GM06990 (cell line): ENCODE results near the gene NFKBIB.

Source experiments
- DNase-seq: peaks from one replicate; pipeline ENCODE4 v3.0.0-alpha.2; 2011; ENCODE audit not compliant: insufficient read length; ENCODE audit errors: extremely low read depth
- H3K27me3 ChIP-seq: replicated peaks from 2 replicates; pipeline ENCODE4 v1.6.0; 2011; ENCODE audit warnings: low read length; ENCODE audit not compliant: control insufficient read depth, insufficient read depth
- H3K36me3 ChIP-seq: 2 replicates; pipeline ENCODE4 v1.5.1; 2011; ENCODE audit warnings: low read length; ENCODE audit not compliant: control insufficient read depth, insufficient read depth
- H3K4me3 ChIP-seq: replicated peaks from 2 replicates; pipeline ENCODE4 v1.5.1; 2011; ENCODE audit warnings: low read depth, mild to moderate bottlenecking, control low read depth, low read length
- CTCF ChIP-seq: IDR thresholded peaks from 2 replicates; pipeline ENCODE4 v1.5.1; 2011; ENCODE audit warnings: low read length, control low read depth, mild to moderate bottlenecking, inconsistent platforms; ENCODE audit not compliant: insufficient read depth, poor library complexity, severe bottlenecking

The NFKBIB gene

GRCh38 chr19:38908911-38909310 lies 9.1 kb downstream of the NFKBIB start:
- Histone ChIP-seq H3K36me3 (peaks cover 9% of the 10 kb centered on the region), H3K4me3 (no peak overlapping the region), H3K27me3 (no peaks in the 10 kb centered on the region)
- TF ChIP-seq CTCF, result no peak
- no peak for DNase-seq

- DNase-seq, result no peak
- H3K36me3 ChIP-seq, result peaks cover 10% of the 10 kb centered on the region
- no peak for TF ChIP-seq CTCF
Observed at GRCh38 chr19:38910488-38910887, 10.7 kb downstream of the NFKBIB start.

GRCh38 chr19:38911388-38912001 lies 11.7 kb downstream of the NFKBIB start:
- no peak for DNase-seq
- peaks cover 11% of the 10 kb centered on the region for H3K36me3 ChIP-seq
- no peaks in the 10 kb centered on the region for H3K27me3 ChIP-seq
- no peak overlapping the region for H3K4me3 ChIP-seq
- TF ChIP-seq CTCF, result no peak

More at GRCh38 chr19:38910488-38910887, 10.7 kb downstream of the NFKBIB start:
- Histone ChIP-seq H3K4me3 (no peak overlapping the region), H3K27me3 (no peaks in the 10 kb centered on the region)

GRCh38 chr19:38912600-38913514 lies 13.1 kb downstream of the NFKBIB start:
- Histone ChIP-seq H3K4me3 (no peak overlapping the region), H3K36me3 (peaks cover 4% of the 10 kb centered on the region), H3K27me3 (no peaks in the 10 kb centered on the region)
- no peak for TF ChIP-seq CTCF
- DNase-seq, result no peak

GRCh38 chr19:38913958-38914357 lies 14.2 kb downstream of the NFKBIB start:
- H3K36me3 ChIP-seq, result peaks cover 4% of the 10 kb centered on the region
- no peak for TF ChIP-seq CTCF
- no peak overlapping the region for H3K4me3 ChIP-seq
- no peak for DNase-seq
- H3K27me3 ChIP-seq, result no peaks in the 10 kb centered on the region
